ENCODE results near the gene NQO2. TPM values are rescaled to one million over a fixed set of nuclear protein-coding genes. Genes with fewer than 3 reads are reported as not detected.

NQO2 gene
- total and polyA plus RNA-seq, 2 of the 13 experiments (the other 11 are each of a cell fraction or from before 2014, with no cell fraction given), result 32.2 to 56.5 TPM

GRCh38 chr6:3068329-3069214 lies 68.9 kb downstream of the NQO2 start, which contains the start of gene RIPK1 (continued):
- peak; percentile 92 for TF ChIP-seq CREBL2 (CRISPR knock-in tag; IDR thresholded peaks at IDR 0.05; ENCODE audit: borderline replicate concordance)
- no peak for TF ChIP-seq LCORL (IDR thresholded peaks at IDR 0.05)
- peak; percentile 81 for TF ChIP-seq LCORL (CRISPR knock-in tag; IDR thresholded peaks at IDR 0.05)
- TF ChIP-seq UBTF (CRISPR knock-in tag; IDR thresholded peaks at IDR 0.05), result peak; percentile 90
- TF ChIP-seq ZNF556 (CRISPR knock-in tag; IDR thresholded peaks at IDR 0.05; ENCODE audit: borderline replicate concordance), result no peak; the same call in 1 of the 2 replicates
- no peak for TF ChIP-seq PHB2 (IDR thresholded peaks at IDR 0.05; ENCODE audit: partially characterized antibody)
- TF ChIP-seq ZFYVE20 (CRISPR knock-in tag; IDR thresholded peaks at IDR 0.05; ENCODE audit: borderline replicate concordance, low read depth), result no peak
- peak; percentile 69; the same call in 1 of the 2 replicates for TF ChIP-seq GATAD1 (CRISPR knock-in tag; IDR thresholded peaks at IDR 0.05)
- TF ChIP-seq ZNF224 (CRISPR knock-in tag; IDR thresholded peaks at IDR 0.05), result peak; percentile 83
- TF ChIP-seq MBNL3 (CRISPR knock-in tag; conservative IDR thresholded peaks at IDR 0.05), result no peak
- no peak for TF ChIP-seq PTBP1 (IDR thresholded peaks at IDR 0.05; ENCODE audit: low read depth, low read length, poor library complexity, severe bottlenecking)
- TF ChIP-seq ASH2L (IDR thresholded peaks at IDR 0.05; ENCODE audit: insufficient read length, low read depth, low read length), result peak; percentile 97
- TF ChIP-seq TBL1XR1 (IDR thresholded peaks at IDR 0.05; ENCODE audit: borderline replicate concordance, low read length, partially characterized antibody), result no peak
- 0 out of 2 replicates have a peak, but pooled peaks have one; percentile 64 for TF ChIP-seq JUN (CRISPR knock-in tag; IDR thresholded peaks at IDR 0.05)
- no peak; the same call in 1 of the 2 replicates for TF ChIP-seq HNF1A (IDR thresholded peaks at IDR 0.05; ENCODE audit: low read depth)
- TF ChIP-seq HNF1A (CRISPR knock-in tag; IDR thresholded peaks at IDR 0.05; ENCODE audit: borderline replicate concordance), result peak; percentile 41; the same call in 1 of the 2 replicates
- TF ChIP-seq ZNF724P (CRISPR knock-in tag; IDR thresholded peaks at IDR 0.05; ENCODE audit: borderline replicate concordance), result peak; percentile 59; the same call in 1 of the 2 replicates
- TF ChIP-seq PRPF4 (IDR thresholded peaks at IDR 0.05; ENCODE audit: low read depth, low read length, poor library complexity, severe bottlenecking), result no peak
- TF ChIP-seq HNF4G (IDR thresholded peaks at IDR 0.05; ENCODE audit: borderline replicate concordance, low read depth, low read length), result peak; percentile 73
- TF ChIP-seq HNF4G (CRISPR knock-in tag; IDR thresholded peaks at IDR 0.05; ENCODE audit: borderline replicate concordance, low read depth), result peak; percentile 47; the same call in 1 of the 2 replicates
- no peak; the same call in 1 of the 2 replicates for TF ChIP-seq CHCHD3 (CRISPR knock-in tag; IDR thresholded peaks at IDR 0.05)
- TF ChIP-seq ZNF570 (CRISPR knock-in tag; IDR thresholded peaks at IDR 0.05; ENCODE audit: borderline replicate concordance), result no peak
- no peak for TF ChIP-seq ZNF296 (CRISPR knock-in tag; conservative IDR thresholded peaks at IDR 0.05)
